Breast epithelium (tissue), 3 donors: Measurements from ENCODE around the gene FAM222A.

ENCODE experiments used
- CTCF ChIP-seq, 3 donors: fragments of 450-650 bp; IDR thresholded peaks; one replicate each; pipeline ENCODE4 v1.5.1; 2016 to 2017; ENCODE audit warnings: antibody characterized with exemption in 3 of 3, mild to moderate bottlenecking in 3 of 3, moderate library complexity in 3 of 3
- POLR2A ChIP-seq: fragments of 450-650 bp; IDR thresholded peaks from one replicate; pipeline ENCODE4 v1.6.1; 2016; ENCODE audit warnings: antibody characterized with exemption, mild to moderate bottlenecking, moderate library complexity

GRCh38 chr12:109736552-109737108 is 23.0 kb downstream of the FAM222A start:
- TF ChIP-seq CTCF (IDR thresholded peaks at IDR 0.05), result no peak
- no peak for TF ChIP-seq POLR2A
